Left ventricle myocardium inferior (tissue), 1 donor: ENCODE results near the gene C8B. TPM values are rescaled to one million over a fixed set of nuclear protein-coding genes. Genes with fewer than 3 reads are reported as not detected.

Experiments
- DNase-seq: peaks from one replicate; pipeline ENCODE4 v3.0.0-alpha.2; 2020
- H3K27ac ChIP-seq: fragments of 200-600 bp; replicated peaks from 2 replicates; pipeline ENCODE4 v1.8.0; 2021
- H3K27me3 ChIP-seq: fragments of 200-600 bp; 2 replicates; pipeline ENCODE4 v1.8.0; 2021; ENCODE audit warnings: low read depth
- H3K36me3 ChIP-seq: fragments of 200-600 bp; 2 replicates; pipeline ENCODE4 v1.8.0; 2021
- H3K4me1 ChIP-seq: fragments of 200-600 bp; 2 replicates; pipeline ENCODE4 v1.8.0; 2021
- H3K4me3 ChIP-seq: fragments of 200-600 bp; 2 replicates; pipeline ENCODE4 v1.8.0; 2021; ENCODE audit warnings: mild to moderate bottlenecking, moderate library complexity
- H3K9me3 ChIP-seq: fragments of 200-600 bp; replicated peaks from 2 replicates; pipeline ENCODE4 v1.8.0; 2021
- CTCF ChIP-seq: fragments of 200-600 bp; IDR thresholded peaks from 2 replicates; pipeline ENCODE4 v1.8.0; 2021; ENCODE audit warnings: antibody characterized with exemption, mild to moderate bottlenecking, borderline replicate concordance
- intact Hi-C: fragments of 100-400 bp; cut with micrococcal nuclease; formaldehyde crosslinking; loops from one replicate; pipeline ENCODE4 v1.11.0; 2022
- total RNA-seq: library from RNA; stranded (reverse); fragmentation: NEBNext Ultra II Directional; extraction: Animal tissue kit (Norgen Biotek cat#: 25700); gene quantifications from one replicate; pipeline ENCODE4 v1.2.1, GENCODE V29; 2021
- donor health status: DM: no; HTN: yes; CAD: no; lungs with severe emphysema.

The C8B gene
- total RNA-seq, 1 donor from 2014 or later: not detected

DNA sequence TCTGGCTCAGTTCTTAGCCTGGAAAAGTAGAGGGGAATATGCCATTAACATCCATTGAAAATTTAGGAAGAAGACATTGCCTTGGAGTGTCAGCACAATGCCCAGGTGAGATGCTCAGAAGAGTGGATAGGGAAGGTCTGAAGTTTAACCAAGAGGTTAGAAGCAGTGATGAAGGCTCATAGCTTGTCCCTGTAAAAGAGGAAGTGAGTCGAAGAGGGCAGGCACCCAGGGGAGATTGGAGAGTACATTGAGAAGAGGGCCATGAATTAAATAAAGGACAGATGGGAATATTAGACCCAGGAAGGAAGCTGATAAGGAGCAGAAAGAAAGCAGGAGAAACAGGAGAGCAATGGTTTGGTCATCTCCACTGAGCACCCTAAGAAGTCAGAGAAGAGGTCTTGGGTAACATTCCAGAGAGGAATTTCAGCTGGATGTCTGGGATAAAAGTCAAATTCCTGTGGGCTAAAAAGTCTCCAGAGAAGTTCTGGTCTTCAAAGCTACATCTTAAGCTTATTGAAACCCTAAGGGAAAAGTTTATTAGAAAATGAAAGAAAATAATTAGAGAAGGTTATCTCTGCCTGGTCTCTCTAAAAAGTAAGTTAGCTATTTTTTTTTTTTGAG, 17.3 kb downstream of the C8B start:
- H3K27ac ChIP-seq: no peak overlapping the region
- intact Hi-C loops: no loop called here
- H3K4me3 ChIP-seq: no peak overlapping the region
- no peak for DNase-seq
- H3K27me3 ChIP-seq: peaks cover 11% of the 10 kb centered on the region
- H3K4me1 ChIP-seq: no peaks in the 10 kb centered on the region
- no peaks in the 10 kb centered on the region for H3K36me3 ChIP-seq
- TF ChIP-seq CTCF: no peak
- no peaks in the 10 kb centered on the region for H3K9me3 ChIP-seq

- Histone ChIP-seq H3K9me3 (no peaks in the 10 kb centered on the region), H3K27ac (no peak overlapping the region), H3K36me3 (no peaks in the 10 kb centered on the region), H3K4me1 (no peaks in the 10 kb centered on the region), H3K4me3 (no peak overlapping the region), H3K27me3 (peaks cover 22% of the 10 kb centered on the region)
- intact Hi-C loops: no loop called here
- TF ChIP-seq CTCF: no peak
- DNase-seq: no peak
Measured at GRCh38 chr1:56940039-56940438, 25.8 kb downstream of the C8B start.

DNA sequence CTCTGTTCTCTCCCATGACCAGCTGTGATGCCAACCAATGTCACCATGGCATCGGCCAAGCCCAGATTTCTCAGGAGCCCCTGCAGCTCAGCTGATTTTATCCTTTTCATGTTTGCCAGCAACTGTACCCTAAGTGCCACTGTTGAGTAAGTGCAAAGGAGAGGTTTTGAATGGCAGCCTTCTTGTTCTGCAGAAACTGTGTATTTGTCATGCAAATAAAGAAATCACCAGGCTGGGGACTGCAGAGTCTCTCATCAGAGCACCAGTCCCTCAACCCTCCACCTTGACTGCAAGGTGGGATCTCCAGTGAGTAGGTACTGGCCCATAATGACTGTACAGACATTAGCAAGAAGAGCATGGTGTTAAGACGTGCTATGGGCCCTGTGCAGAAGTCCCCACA, 26.6 kb downstream of the C8B start:
- no peaks in the 10 kb centered on the region for H3K36me3 ChIP-seq
- H3K27me3 ChIP-seq: peaks cover 22% of the 10 kb centered on the region
- no peaks in the 10 kb centered on the region for H3K4me1 ChIP-seq
- no peak for TF ChIP-seq CTCF
- no peak for DNase-seq
- H3K9me3 ChIP-seq: no peaks in the 10 kb centered on the region
- no peak overlapping the region for H3K27ac ChIP-seq
- intact Hi-C loops: no loop called here
- H3K4me3 ChIP-seq: no peak overlapping the region

DNA sequence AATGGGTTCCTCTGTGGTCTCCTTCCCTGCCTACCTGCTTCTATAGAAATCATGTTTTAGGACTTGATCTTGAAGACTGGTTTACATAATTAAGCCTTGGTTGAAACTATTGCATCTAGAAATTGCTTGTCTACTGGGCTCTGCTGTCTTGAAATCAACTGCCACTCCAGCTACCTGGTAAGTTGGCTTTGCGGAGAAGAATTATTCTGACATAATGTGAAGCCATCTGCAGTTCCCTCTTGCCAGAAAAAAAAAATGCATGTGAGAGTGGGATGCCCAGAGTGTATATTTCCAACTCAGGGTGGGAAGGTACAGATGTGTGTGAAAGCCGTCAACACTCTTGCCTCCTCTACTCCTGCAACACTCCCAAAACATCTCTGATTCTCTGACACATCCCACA, 27.2 kb downstream of the C8B start:
- intact Hi-C loops: no loop called here
- no peaks in the 10 kb centered on the region for H3K4me1 ChIP-seq
- TF ChIP-seq CTCF: no peak
- no peaks in the 10 kb centered on the region for H3K36me3 ChIP-seq
- no peak for DNase-seq
- H3K27ac ChIP-seq: no peak overlapping the region
- H3K4me3 ChIP-seq: no peak overlapping the region
- H3K9me3 ChIP-seq: no peaks in the 10 kb centered on the region
- H3K27me3 ChIP-seq: peaks cover 22% of the 10 kb centered on the region

- no peak for TF ChIP-seq CTCF
- no peak for DNase-seq
- no peak overlapping the region for H3K27ac ChIP-seq
- no peaks in the 10 kb centered on the region for H3K4me1 ChIP-seq
- intact Hi-C loops: no loop called here
- H3K9me3 ChIP-seq: no peaks in the 10 kb centered on the region
- no peak overlapping the region for H3K4me3 ChIP-seq
- peaks cover 18% of the 10 kb centered on the region for H3K27me3 ChIP-seq
- no peaks in the 10 kb centered on the region for H3K36me3 ChIP-seq
Measured at GRCh38 chr1:56934430-56935060, 31.3 kb downstream of the C8B start.
